Upper lobe of left lung (tissue), 6 donors: ENCODE measurements around the gene MKNK2. TPM values are rescaled to one million over a fixed set of nuclear protein-coding genes. Genes with fewer than 3 reads are reported as not detected.
A peak's percentile ranks its signal among the peaks of the same experiment; 100 is the strongest.

Experiments
- ATAC-seq, 2 donors: fragments of 200-7000 bp; cut with Tn5 transposase; one replicate each; pipeline ENCODE4 v1.9.1; 2022; ENCODE audit warnings: mild to moderate bottlenecking in 2 of 2, moderate library complexity in 2 of 2; ENCODE audit not compliant: low FRiP score in 2 of 2
- DNase-seq, 2 donors: peaks; one replicate each; pipeline ENCODE4 v3.0.0-alpha.2; 2019 to 2020
- H3K27ac ChIP-seq, 4 donors: fragments of 200-600 bp; sonication (generic); one replicate each; pipeline ENCODE4 v1.5.1; 2016 to 2019
- H3K27me3 ChIP-seq, 4 donors: fragments of 200-600 bp; sonication (generic); one replicate each; pipeline ENCODE4 v1.5.1; 2017 to 2019
- H3K36me3 ChIP-seq, 4 donors: fragments of 200-600 bp; sonication (generic); one replicate each; pipeline ENCODE4 v1.5.1; 2016 to 2019
- H3K4me1 ChIP-seq, 4 donors: fragments of 200-600 bp; sonication (generic); one replicate each; pipeline ENCODE4 v1.5.1; 2018 to 2019
- H3K4me3 ChIP-seq, 4 donors: fragments of 200-600 bp; sonication (generic); one replicate each; pipeline ENCODE4 v1.5.1; 2017 to 2019; ENCODE audit warnings: mild to moderate bottlenecking in 2 of 4, moderate library complexity in 1 of 4
- H3K9me3 ChIP-seq, 4 donors: fragments of 200-600 bp; sonication (generic); one replicate each; pipeline ENCODE4 v1.5.1; 2018 to 2019
- CTCF ChIP-seq, 6 experiments: fragments of 450-650 bp in 4 of 6; fragments of 200-600 bp in 2 of 6; sonication (generic) in 2 of 6; IDR thresholded peaks; one replicate each; pipeline ENCODE4 v1.5.1; 2016 to 2019; ENCODE audit warnings: antibody characterized with exemption in 6 of 6
- EP300 ChIP-seq, 4 donors: sonication (generic); formaldehyde crosslinking; IDR thresholded peaks; one replicate each; pipeline ENCODE4 v1.5.1; 2017; ENCODE audit warnings: antibody characterized with exemption in 4 of 4, control low read depth in 2 of 4
- POLR2A ChIP-seq, 4 donors: fragments of 450-650 bp; IDR thresholded peaks; one replicate each; pipeline ENCODE4 v1.5.1; 2016 to 2017; ENCODE audit warnings: antibody characterized with exemption in 4 of 4, mild to moderate bottlenecking in 2 of 4
- POLR2AphosphoS5 ChIP-seq, 2 donors: sonication (generic); formaldehyde crosslinking; IDR thresholded peaks; one replicate each; pipeline ENCODE4 v1.5.1; 2017; ENCODE audit warnings: antibody characterized with exemption in 2 of 2
- WGBS, 2 donors: methylation state at CpG; one replicate each; pipeline ENCODE4 v1.1.5; 2017 to 2018; 5-methylcytosine and 5-hydroxymethylcytosine counted together
- total RNA-seq, 6 donors: library from RNA; depleted of rRNA in 4 of 6; stranded (reverse); fragments of >200 nt in 4 of 6; gene quantifications; one replicate each; pipeline versions ENCODE4 v1.1.0 to v1.2.1, GENCODE V29; 2016 to 2021
- donor health status: DM: no; HTN: no; CAD: no; lungs with moderate emphysema.
- donor health status: DM: no; HTN: yes; CAD: no; lungs with severe emphysema.

The MKNK2 gene
- total RNA-seq, 6 donors from 2014 or later = 200 to 397 (median 264) TPM

GRCh38 chr19:2051773-2052704, 995 bp upstream of the MKNK2 start:
- peak overlapping the region in 2 of 4 donors; percentile 99 to 100 for H3K4me3 ChIP-seq
- DNase-seq (peak in 1 of 2 donors; percentile 41), ATAC-seq (no peak)
- H3K36me3 ChIP-seq = peaks cover 0 to 25% (median 11%) of the 10 kb centered on the region in 4 donors
- H3K9me3 ChIP-seq = no peaks in the 10 kb centered on the region
- TF ChIP-seq EP300 (IDR thresholded peaks at IDR 0.05) (no peak), CTCF (IDR thresholded peaks at IDR 0.05) (no peak), POLR2AphosphoS5 (IDR thresholded peaks at IDR 0.05) (no peak), POLR2A (IDR thresholded peaks at IDR 0.05) (no peak)
- 36 to 43% methylated on average over 14 to 16 of the region's 18 CpGs for WGBS, 2 donors
- H3K27ac ChIP-seq = peak overlapping the region; percentile 95 to 100 (median 97)
- H3K4me1 ChIP-seq = peaks cover 74 to 81% (median 78%) of the 10 kb centered on the region in 4 donors
- H3K27me3 ChIP-seq = no peaks in the 10 kb centered on the region

DNA sequence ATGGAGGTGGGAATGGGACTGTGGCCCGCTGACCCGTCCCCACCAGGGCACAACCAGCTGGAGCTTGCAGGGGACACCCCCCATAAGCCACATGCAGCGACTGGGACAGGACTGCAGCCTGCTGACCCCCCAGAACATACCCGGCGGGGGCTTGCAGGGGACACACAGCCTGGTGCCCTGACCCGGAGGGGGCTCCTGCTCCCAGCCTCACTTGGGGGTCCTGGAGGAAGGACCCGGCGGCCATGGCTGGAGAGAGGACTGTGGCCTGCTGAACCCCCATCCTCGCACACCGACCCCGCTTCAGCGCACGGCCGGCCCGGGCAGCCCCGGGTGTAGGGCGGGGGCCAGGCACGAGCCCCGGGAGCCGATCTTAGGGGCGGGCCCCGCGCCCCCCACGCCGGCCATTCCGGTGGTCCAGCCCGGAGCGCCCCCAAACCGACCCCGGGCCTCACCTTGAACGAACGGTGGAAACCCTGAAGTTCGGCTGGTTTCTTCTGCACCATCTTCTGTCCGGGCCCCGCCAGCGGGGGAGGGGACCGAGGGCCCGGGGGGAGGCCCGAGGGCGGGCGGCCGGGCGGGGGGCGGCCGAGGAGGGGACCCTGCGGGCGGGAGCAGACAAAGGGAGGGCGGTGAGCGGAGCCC, 574 bp downstream of the MKNK2 start:
- DNase-seq (peak; percentile 23 to 88), ATAC-seq (peak in 1 of 2 donors; percentile 5)
- H3K36me3 ChIP-seq = peaks cover 7 to 41% (median 24%) of the 10 kb centered on the region in 4 donors
- TF ChIP-seq POLR2A (IDR thresholded peaks at IDR 0.05) (no peak), POLR2AphosphoS5 (IDR thresholded peaks at IDR 0.05) (no peak), CTCF (IDR thresholded peaks at IDR 0.05) (peak in 1 of 6 experiments; percentile 2), EP300 (IDR thresholded peaks at IDR 0.05) (no peak)
- no peaks in the 10 kb centered on the region for H3K27me3 ChIP-seq
- H3K9me3 ChIP-seq = no peaks in the 10 kb centered on the region
- H3K4me1 ChIP-seq = peaks cover 75 to 81% (median 78%) of the 10 kb centered on the region in 4 donors
- H3K27ac ChIP-seq = peak overlapping the region; percentile 95 to 100 (median 98)
- 0 to 4% methylated on average over 5 to 6 of the region's 49 CpGs for WGBS, 2 donors
- H3K4me3 ChIP-seq = peak overlapping the region; percentile 95 to 100 (median 100)

GRCh38 chr19:2049741-2050348, 1.2 kb downstream of the MKNK2 start:
- Histone ChIP-seq H3K4me1 (peaks cover 75 to 81% (median 79%) of the 10 kb centered on the region in 4 donors), H3K27me3 (no peaks in the 10 kb centered on the region), H3K4me3 (peak overlapping the region; percentile 95 to 100 (median 100)), H3K36me3 (peaks cover 7 to 47% (median 29%) of the 10 kb centered on the region in 4 donors), H3K9me3 (no peaks in the 10 kb centered on the region), H3K27ac (peak overlapping the region; percentile 95 to 100 (median 98))
- DNase-seq (peak; percentile 94 to 97), ATAC-seq (peak; percentile 70 to 90)
- 0 to 1% methylated on average over 9 to 13 of the region's 16 CpGs for WGBS, 2 donors
- TF ChIP-seq CTCF (IDR thresholded peaks at IDR 0.05) (peak in 1 of 6 experiments; percentile 6), POLR2A (IDR thresholded peaks at IDR 0.05) (peak in 3 of 4 donors; percentile 71 to 91 (median 78)), EP300 (IDR thresholded peaks at IDR 0.05) (peak in 1 of 4 donors; percentile 59), POLR2AphosphoS5 (IDR thresholded peaks at IDR 0.05) (peak; percentile 81 to 96)

DNA sequence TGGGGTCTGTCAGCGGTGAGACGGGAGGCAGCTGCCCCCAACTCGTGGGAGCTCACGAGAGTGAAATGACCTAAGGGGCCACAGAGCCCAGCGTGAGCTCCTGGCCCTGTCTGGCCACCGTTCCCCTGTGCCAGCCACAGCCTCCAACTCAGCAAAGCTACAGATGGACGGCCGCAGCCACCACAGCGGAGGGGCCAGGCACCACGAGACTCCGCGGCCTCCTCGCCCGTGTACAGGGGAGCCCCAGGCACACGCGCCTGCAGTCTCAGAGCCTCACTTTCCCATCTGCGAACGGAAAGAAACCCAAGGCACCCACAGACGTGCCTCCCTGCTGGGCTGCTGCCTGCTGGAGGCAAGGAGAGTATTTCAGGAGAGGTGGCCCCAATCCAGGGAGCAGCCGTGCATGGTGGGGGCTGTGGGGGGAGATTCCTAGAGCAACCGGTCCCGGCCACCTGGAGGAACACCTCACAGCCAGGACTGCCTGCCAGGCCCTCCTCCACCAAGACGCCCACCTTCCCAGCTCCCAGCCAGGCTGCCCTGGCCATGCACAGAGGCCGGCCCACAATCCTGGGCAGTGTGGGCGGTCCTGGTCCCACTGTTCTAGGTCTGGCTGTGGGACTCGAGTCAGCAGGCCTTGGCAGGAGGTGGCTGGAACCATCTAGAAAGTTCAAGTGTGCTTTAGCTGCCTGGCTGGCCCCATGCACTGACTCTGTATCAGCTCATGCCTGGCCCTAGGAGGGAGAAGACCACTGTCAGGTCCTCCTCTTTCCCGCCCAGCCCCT, 1.9 kb downstream of the MKNK2 start:
- Histone ChIP-seq H3K27ac (peak overlapping the region; percentile 95 to 100 (median 98)), H3K27me3 (no peaks in the 10 kb centered on the region), H3K9me3 (no peaks in the 10 kb centered on the region), H3K36me3 (peaks cover 7 to 54% (median 36%) of the 10 kb centered on the region in 4 donors), H3K4me1 (peaks cover 75 to 81% (median 79%) of the 10 kb centered on the region in 4 donors), H3K4me3 (peak overlapping the region; percentile 95 to 100 (median 100))
- TF ChIP-seq EP300 (IDR thresholded peaks at IDR 0.05) (no peak), CTCF (IDR thresholded peaks at IDR 0.05) (no peak), POLR2A (IDR thresholded peaks at IDR 0.05) (no peak), POLR2AphosphoS5 (IDR thresholded peaks at IDR 0.05) (no peak)
- WGBS, 2 donors = 40 to 54% methylated on average over 8 to 27 of the region's 27 CpGs
- peak in 1 of 2 donors; percentile 70 for DNase-seq
- peak in 1 of 2 donors; percentile 0 for ATAC-seq
